GM12872 (cell line): Measurements from ENCODE around the gene FBXW9.

Experiments
- TF ChIP-seq, protein P1 (sequence below): IDR thresholded peaks from 3 replicates; pipeline ENCODE4 v1.5.1; 2011; ENCODE audit warnings: low read depth, mild to moderate bottlenecking, low read length, moderate library complexity; ENCODE audit not compliant: insufficient read depth

FBXW9 gene

DNA sequence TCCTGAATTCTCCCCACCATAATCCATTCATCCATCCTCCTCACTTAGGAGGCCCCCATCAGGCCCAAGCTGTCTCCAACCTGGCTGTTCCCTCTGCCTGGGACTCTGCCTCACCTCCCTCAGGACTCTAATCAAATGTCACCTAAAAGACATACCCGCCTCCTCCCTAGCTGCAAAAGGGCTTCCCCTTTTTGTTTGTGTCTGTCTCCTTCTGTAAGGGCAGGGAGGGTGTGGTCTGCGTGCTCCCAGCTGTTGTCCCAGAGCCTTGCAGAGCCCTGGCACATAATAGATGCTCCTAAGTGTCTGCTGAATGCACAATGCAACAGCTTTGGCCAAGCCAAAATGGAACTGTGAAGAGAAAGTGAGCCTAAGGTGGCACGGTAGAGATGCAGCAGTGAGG is 33.6 kb upstream of the FBXW9 start:
- TF ChIP-seq, protein P1, sequence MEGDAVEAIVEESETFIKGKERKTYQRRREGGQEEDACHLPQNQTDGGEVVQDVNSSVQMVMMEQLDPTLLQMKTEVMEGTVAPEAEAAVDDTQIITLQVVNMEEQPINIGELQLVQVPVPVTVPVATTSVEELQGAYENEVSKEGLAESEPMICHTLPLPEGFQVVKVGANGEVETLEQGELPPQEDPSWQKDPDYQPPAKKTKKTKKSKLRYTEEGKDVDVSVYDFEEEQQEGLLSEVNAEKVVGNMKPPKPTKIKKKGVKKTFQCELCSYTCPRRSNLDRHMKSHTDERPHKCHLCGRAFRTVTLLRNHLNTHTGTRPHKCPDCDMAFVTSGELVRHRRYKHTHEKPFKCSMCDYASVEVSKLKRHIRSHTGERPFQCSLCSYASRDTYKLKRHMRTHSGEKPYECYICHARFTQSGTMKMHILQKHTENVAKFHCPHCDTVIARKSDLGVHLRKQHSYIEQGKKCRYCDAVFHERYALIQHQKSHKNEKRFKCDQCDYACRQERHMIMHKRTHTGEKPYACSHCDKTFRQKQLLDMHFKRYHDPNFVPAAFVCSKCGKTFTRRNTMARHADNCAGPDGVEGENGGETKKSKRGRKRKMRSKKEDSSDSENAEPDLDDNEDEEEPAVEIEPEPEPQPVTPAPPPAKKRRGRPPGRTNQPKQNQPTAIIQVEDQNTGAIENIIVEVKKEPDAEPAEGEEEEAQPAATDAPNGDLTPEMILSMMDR = no peak

DNA sequence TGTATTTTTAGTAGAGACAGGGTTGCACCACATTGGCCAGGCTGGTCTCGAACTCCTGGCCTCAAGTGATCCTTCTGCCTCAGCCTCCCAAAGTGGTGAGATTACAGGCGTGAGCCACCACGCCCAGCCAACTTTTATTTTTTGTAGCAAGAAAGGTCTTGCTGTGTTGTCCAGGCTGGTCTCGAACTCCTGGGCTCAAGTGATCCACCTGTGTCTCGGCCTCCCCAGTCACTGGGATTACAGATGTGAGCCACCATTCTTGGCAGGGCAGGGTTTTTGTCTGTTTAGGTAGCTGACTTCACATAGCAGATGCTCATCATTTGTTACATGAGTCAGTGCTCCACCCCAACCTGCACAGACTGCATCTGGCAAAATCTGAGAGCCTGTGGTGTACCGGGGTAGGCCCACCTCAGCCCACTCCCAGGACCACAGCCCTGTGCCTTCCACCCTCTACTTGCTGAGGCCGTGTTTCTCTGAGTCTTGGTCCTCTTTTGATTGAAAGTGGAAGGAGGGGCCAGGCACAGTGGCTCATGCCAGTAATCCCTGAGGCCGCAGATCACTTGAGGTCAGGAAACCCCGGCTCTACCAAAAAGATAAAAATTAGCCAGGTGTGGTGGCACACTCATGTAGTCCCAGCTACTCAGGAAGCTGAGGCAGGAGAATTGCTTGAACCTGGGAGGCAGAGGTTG is 31.5 kb upstream of the FBXW9 start:
- TF ChIP-seq, protein P1 = no peak

DNA sequence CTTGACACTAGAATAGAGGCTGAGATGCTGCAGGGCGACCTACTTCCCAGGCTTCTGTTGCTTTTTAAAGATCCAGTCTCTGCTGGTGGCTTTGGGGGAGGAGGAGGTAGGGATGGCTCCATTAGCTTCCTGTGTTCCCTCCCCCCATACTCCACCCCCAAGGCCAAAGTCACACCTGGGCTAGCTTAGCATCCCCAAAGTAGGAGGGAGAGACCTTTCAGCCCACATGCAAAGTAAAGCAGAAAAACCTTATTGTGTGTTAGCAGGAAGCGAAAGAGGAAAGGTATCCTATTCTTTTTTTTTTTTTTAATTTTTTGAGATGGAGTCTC is 30.5 kb upstream of the FBXW9 start:
- TF ChIP-seq, protein P1 = no peak

DNA sequence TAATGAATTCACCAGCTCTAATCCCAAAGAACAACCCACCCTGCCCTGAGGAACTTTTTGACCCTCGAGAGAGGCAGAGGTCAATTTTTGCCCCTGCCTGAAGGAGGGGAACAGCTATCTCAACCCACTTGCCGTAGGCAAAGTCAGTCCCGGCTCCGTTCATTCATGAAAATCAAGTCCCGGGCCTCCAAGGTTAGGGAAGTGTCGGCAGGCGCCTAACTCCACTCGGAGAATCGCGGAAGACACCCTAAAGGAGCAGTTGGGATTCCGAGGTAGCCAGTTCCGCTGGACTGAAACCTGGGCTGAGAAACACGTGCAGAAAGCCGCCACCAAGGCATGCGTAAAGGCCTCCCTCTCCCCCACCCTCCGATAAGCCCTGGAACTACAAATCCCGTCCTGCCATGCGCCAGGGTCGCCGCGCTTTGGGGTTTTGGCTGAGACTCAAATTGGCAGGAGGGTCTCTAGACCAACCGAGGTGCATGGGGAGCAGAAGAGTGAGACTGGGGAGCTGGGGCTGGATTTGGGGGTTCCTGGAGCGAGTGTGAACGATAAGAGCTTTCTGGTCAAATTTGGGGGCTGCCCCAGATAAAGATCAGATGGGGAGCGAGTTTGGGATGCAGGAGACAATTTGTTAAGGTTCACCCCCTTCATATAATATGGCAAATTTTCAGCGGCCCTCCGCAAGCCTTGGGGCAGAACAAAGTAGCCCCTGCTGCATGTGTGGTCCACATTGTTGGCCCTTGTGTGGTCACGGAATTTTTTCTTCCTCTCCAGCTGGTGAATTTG is 27.4 kb upstream of the FBXW9 start, which contains the start of gene TNPO2:
Gene TNPO2, minus strand, starts transcription at position 292 of the 786 bp plus-strand sequence. CDS start 2,955 bp downstream, outside the sequence.
- TF ChIP-seq, protein P1 = no peak

DNA sequence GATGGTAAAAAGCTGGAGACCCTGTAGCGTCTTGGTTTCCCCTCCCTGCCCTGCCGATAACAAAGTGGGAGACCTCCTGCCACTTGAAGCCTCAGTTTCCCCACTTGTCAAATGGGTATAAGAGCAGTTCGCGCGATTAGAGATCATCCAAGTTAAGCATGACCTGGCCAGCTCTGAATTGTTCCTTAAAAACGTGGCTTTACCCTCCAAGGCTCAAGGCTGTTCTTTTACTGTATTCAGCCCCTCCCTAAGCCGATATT is 26.9 kb upstream of the FBXW9 start:
- TF ChIP-seq, protein P1 = no peak

DNA sequence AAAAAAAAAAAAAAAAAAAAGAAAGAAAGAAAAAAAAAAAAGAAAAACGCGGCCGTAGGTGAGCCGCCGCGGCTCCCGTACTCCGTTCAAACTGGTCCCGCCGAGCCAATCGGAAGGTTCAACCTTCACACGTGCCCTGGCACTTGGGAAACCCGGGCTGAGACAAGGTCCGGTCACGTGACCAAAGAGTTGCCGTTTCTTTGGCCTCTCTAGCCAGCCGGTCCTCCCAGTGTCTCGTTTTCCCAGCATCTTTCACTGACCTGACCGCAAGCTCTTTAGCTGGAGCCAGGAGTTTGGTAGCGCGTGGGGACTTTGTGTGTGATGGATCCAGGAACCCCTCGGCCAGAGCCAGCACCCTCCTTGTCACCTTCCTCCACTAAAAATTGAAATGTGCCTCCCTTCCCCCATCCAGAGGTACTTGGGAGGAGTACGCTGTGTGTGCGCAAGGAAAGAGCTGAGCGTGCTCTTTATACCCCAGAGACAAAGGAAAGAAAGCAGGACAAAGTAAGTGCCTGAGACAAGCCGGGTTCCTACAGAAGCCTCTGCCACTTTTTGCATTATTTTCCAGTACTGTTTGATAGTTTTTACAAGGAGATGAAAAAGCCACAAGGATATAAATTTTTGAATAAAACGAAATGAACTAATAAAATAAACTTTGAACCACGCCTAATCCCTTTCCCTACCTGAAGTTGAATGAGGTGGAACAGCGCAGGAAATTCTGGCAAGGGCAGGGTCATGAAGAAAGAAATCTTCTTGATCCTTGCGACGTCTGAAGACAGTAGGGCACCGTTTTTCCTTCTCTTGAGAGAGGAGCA is 26.3 kb upstream of the FBXW9 start:
- TF ChIP-seq, protein P1 = no peak
